AG09309 (cell line): ENCODE results near the gene NR2F1.

ENCODE experiments used
- DNase-seq: peaks from one replicate; pipeline ENCODE4 v3.0.0-alpha.2; 2010; ENCODE audit warnings: low read depth
- H3K4me3 ChIP-seq: 2 replicates; pipeline ENCODE4 v1.5.1; 2011; ENCODE audit warnings: mild to moderate bottlenecking, low read depth, low read length, moderate library complexity; ENCODE audit not compliant: control insufficient read depth
- TF ChIP-seq, protein P1 (sequence below): IDR thresholded peaks from 2 replicates; pipeline ENCODE4 v1.5.1; 2011; ENCODE audit warnings: mild to moderate bottlenecking, low read depth, low read length, inconsistent platforms; ENCODE audit not compliant: insufficient read depth, control insufficient read depth; ENCODE audit errors: missing control alignments

Gene NR2F1

DNA sequence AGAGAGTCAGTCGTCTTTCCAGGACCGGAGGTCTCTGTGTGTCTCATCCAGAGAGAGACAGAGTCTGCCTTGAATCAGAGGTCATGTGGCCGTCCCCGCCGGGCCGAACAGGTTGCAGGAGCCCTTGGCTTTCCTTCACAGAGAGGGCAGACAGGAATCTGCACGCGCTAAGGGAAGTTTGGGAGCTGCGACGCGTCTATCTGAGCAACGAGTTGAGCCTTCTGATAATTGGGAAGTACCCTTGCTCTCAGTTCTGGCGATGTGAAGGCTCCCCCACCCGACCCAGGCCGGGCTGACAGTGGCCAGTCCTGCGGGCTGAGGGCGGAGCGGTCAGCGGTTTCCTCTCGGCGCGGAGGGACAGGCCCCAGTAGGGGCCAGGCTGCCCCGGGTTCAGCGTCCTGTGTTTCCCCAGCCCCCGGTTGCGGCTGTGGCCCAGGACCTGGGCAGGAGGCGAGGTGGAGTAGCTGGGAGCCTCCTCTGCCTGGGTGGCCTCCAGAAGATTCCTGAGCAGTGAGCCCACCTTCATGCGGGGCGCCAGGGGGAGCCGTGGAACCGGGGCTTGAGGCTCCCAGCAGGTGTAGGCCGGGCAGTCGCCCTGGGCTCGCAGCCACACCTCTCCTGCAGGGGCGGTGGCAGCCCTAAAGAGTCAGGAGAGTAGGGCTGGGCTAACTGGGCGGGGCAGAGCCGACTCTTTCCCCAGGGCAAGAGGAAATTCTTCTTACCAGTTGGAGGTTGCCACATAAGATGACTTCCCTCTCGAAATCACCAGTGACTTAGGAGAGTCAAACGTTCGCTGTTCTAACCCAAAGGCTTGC lies 13.9 kb downstream of the NR2F1 start:
- H3K4me3 ChIP-seq, result no peak overlapping the region
- DNase-seq, result no peak
- TF ChIP-seq, protein P1, sequence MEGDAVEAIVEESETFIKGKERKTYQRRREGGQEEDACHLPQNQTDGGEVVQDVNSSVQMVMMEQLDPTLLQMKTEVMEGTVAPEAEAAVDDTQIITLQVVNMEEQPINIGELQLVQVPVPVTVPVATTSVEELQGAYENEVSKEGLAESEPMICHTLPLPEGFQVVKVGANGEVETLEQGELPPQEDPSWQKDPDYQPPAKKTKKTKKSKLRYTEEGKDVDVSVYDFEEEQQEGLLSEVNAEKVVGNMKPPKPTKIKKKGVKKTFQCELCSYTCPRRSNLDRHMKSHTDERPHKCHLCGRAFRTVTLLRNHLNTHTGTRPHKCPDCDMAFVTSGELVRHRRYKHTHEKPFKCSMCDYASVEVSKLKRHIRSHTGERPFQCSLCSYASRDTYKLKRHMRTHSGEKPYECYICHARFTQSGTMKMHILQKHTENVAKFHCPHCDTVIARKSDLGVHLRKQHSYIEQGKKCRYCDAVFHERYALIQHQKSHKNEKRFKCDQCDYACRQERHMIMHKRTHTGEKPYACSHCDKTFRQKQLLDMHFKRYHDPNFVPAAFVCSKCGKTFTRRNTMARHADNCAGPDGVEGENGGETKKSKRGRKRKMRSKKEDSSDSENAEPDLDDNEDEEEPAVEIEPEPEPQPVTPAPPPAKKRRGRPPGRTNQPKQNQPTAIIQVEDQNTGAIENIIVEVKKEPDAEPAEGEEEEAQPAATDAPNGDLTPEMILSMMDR, result no peak

DNA sequence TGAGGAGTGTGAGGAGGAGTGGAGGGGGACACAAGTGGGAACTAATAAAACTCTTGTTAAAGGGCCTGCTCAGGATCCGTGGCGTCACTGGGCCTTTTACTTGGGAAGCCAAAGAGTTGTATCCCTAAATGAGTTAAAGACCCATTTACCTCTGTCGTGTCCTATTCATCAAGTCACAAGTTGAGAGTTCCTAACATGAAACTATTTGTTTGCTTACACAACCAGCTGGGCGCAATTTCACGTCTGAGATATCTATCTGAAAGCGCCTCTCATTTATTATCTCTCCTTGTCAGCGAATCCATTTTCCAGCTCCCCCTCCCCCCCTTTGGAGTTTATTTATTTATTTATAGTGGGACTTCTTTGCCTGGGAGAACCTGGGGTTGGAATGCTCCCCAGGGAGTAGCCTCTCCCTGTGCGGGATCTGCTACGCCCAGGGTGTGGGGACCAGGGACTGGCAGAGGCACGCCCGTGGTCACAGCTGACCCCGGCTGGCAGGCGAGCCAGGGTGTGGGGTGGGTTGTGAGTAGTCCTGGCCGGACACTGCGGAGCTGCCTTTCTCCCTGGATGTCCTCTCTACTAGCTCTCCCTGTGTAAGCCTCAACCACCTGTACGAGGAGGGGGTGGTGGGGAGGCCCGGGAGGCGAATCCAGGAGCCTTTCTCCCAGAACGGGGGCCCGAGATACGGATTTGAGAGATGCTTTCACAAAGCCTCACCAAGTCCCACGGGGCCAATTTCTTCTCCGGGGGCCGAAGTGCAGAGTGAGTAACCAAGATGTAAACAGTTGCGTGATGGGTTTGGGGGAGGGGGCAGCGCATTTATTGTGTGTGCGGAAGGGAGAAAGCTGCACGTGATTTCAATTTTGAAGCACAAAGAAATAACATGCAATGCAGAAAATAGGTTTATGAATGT lies 15.3 kb downstream of the NR2F1 start:
- TF ChIP-seq, protein P1, result no peak
- no peak for DNase-seq
- H3K4me3 ChIP-seq, result no peak overlapping the region

DNA sequence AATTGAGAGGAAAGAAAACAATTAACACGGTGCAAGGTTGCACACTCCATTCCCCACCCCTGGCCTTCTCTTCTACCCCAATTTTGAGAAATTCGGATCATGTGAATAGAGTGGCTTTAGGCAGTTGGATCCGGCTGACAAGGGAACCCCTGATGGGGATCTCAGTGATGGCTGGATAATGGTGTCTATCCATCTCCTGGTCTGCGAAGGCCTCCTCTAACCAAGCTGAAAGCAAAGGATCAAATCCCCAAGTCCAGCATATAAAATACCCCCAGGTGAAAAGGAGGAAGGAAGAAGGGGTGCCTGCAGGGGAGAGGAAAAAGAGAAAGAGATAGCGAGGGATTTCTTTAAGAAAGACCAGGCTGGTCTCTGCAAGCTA lies 16.0 kb downstream of the NR2F1 start:
- no peak for DNase-seq
- TF ChIP-seq, protein P1, result no peak
- H3K4me3 ChIP-seq, result no peak overlapping the region

DNA sequence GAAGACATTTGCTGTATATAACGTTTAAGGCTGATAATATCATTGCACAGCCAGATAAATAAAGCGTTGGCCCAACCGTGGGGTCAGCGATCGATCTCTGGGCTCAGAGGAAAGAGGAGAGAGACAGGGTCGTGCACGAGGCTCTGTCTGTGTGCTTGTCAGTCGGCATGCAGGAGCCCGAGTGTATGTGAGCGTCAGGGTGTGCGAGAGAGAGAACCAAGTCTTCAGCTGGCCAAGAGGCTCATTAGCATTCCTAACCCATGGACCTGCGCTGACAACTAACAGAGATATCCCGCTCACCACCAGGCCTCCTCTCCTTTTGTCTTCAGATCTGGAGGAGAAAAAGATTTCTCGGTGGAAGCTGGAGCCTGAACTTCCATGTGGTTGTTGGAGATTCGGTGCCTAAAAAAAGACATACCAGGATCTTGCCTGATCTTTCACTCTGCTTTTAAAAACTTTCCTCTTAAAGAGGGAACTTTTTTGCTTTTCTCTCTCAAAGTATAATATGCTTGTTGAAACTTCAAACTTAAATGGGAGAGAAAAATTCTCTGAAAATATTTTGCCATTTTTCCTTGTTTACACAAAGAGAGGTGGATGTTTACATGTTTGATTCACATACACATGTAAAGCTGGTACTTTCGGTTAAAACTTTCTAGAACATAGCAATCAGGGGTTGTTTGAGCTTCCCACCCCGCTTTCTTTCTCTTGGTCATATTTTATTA lies 16.5 kb downstream of the NR2F1 start:
- no peak for DNase-seq
- no peak overlapping the region for H3K4me3 ChIP-seq
- TF ChIP-seq, protein P1, result no peak

DNA sequence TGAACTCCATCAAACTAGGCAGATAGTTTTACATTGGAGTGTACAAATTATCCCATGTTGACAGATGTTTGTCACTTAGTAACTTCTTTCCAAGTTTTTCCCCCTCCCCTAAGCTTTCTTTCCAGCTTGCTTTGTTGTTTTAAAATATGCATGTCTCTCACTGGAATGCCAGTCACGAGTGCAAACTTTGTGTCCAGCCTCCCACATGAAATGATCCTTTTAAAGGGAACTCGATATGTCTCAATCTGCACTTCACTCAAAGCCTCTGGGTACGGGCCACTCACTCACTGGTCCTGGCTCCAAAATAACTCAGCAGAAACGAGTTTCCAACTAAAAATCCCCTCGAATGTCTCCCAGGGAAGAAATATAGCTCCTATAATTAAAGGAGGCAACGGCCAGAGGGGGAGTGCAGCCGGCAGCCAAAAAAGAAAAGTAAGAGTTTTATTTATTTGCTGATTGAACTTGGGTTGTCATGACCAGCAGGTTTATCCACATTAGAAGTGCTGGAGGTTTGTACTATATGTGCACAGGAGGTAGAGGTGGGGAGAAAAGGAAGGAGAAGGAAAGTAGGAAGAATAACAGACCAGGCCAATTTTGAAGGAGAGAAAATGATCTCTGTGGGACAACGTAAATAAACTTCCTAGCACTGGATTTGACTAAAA lies 17.5 kb downstream of the NR2F1 start:
- no peak overlapping the region for H3K4me3 ChIP-seq
- DNase-seq, result no peak
- TF ChIP-seq, protein P1, result no peak
